Measurements from ENCODE around the gene VAC14. TPM values are rescaled to one million over a fixed set of nuclear protein-coding genes. Genes with fewer than 3 reads are reported as not detected.

VAC14 gene
- total and polyA plus RNA-seq, 8 donors, result 14.9 to 90.6 (median 39.3) TPM

DNA sequence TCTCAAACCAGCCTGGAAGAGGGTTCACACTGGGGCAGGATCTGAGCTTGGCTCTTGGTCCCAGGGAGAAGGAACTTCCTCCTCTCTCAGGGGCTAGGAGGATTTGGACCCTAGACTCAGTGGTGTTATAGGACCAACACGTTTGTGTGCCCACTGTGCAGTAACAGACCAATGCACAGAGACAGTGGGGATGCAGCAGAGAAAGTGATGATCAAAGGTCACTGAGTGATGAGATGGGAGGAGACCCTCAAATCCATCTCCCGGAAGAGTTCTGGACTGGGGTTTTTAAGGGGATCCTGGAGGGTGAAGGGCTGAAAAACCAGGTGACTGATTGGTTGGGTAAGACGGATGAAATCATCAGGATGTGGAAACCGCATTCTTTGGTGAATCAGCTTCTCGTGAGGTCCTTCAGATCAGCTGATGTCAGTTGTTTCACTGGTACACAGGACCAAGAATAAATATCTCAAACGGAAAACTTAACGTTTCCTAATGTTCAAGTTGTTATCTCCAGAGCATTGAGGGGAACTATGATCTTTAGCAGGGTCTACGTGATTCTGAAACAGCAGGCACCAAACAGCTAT, 3.3 kb upstream of the VAC14 start:
- H3K9me3 ChIP-seq, result peaks cover 0 to 12% (median 4%) of the 10 kb centered on the region in 4 donors
- 56 to 72% (median 65%) methylated on average over 8 of the region's 8 CpGs for WGBS, 5 donors
- intact Hi-C loops (cut with DNase I; ENCODE audit: low total_unique reads), result no loop called here
- H3K4me3 ChIP-seq, result no peak overlapping the region
- no peak overlapping the region for H3K27ac ChIP-seq
- H3K4me1 ChIP-seq, result peaks cover 11 to 22% (median 18%) of the 10 kb centered on the region in 4 donors
- no peak for DNase-seq
- H3K36me3 ChIP-seq, result no peaks in the 10 kb centered on the region
- peaks cover 0 to 24% (median 6%) of the 10 kb centered on the region in 3 donors for H3K27me3 ChIP-seq
- TF ChIP-seq, protein P1, sequence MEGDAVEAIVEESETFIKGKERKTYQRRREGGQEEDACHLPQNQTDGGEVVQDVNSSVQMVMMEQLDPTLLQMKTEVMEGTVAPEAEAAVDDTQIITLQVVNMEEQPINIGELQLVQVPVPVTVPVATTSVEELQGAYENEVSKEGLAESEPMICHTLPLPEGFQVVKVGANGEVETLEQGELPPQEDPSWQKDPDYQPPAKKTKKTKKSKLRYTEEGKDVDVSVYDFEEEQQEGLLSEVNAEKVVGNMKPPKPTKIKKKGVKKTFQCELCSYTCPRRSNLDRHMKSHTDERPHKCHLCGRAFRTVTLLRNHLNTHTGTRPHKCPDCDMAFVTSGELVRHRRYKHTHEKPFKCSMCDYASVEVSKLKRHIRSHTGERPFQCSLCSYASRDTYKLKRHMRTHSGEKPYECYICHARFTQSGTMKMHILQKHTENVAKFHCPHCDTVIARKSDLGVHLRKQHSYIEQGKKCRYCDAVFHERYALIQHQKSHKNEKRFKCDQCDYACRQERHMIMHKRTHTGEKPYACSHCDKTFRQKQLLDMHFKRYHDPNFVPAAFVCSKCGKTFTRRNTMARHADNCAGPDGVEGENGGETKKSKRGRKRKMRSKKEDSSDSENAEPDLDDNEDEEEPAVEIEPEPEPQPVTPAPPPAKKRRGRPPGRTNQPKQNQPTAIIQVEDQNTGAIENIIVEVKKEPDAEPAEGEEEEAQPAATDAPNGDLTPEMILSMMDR (IDR thresholded peaks at IDR 0.05), result no peak
- TF ChIP-seq EP300 (IDR thresholded peaks at IDR 0.05) (no peak), POLR2AphosphoS5 (IDR thresholded peaks at IDR 0.05) (no peak), POLR2A (IDR thresholded peaks at IDR 0.05) (no peak)

DNA sequence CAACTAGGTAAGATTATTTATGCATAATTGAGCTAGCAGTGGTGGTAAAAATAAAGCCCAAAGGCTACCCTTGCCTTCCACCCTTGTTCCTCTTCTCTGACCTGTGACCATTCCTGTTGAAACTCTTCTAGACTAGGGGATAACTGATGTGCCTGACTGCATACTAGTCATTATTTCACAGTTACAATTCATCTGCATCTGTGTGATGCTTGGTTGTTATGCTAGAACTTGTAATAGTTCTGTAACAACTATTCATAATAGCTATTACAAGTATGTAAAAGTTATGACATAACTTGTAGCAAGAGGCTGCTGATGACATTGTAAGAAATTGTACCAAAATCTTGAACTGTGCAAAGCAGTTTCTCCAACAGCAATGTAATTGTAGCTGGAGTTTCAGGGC, 2.4 kb upstream of the VAC14 start:
- no peak overlapping the region for H3K4me3 ChIP-seq
- H3K36me3 ChIP-seq, result peaks cover 0 to 4% (median 0%) of the 10 kb centered on the region in 4 donors
- H3K4me1 ChIP-seq, result peaks cover 13 to 31% (median 23%) of the 10 kb centered on the region in 4 donors
- TF ChIP-seq, protein P1 (IDR thresholded peaks at IDR 0.05), result no peak
- TF ChIP-seq EP300 (IDR thresholded peaks at IDR 0.05) (no peak), POLR2A (IDR thresholded peaks at IDR 0.05) (no peak)
- H3K27me3 ChIP-seq, result peaks cover 0 to 15% (median 6%) of the 10 kb centered on the region in 3 donors
- no peak overlapping the region for H3K27ac ChIP-seq
- DNase-seq, result no peak
- H3K9me3 ChIP-seq, result peaks cover 0 to 12% (median 4%) of the 10 kb centered on the region in 4 donors
- intact Hi-C loops (cut with DNase I; ENCODE audit: low total_unique reads), result no loop called here

DNA sequence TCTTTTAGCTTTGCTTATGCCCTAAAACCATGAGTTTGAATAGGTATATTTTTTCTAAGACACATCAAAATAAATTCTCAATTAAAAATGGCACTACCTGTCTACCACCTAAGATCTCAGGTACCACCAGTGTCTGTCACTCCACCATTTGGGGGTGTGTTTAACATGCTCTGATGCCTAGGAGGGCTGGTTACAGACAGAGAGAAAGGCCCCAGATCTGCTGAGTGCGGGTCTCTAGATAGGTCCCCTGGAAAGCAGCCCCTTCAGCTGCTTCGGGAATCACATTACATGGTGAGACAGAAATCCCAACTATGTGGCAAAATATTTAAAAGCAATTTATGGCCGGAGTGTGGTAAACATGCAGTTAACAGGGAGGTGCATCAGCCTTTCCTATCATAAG, 653 bp upstream of the VAC14 start:
- H3K27ac ChIP-seq, result no peak overlapping the region
- intact Hi-C loops (cut with DNase I; ENCODE audit: low total_unique reads), result no loop called here
- H3K4me1 ChIP-seq, result peaks cover 13 to 38% (median 25%) of the 10 kb centered on the region in 4 donors
- H3K4me3 ChIP-seq, result peak overlapping the region in 2 of 4 donors; percentile 94 to 97
- H3K27me3 ChIP-seq, result peaks cover 0 to 10% (median 0%) of the 10 kb centered on the region in 3 donors
- DNase-seq, result no peak
- TF ChIP-seq EP300 (IDR thresholded peaks at IDR 0.05) (no peak), POLR2AphosphoS5 (IDR thresholded peaks at IDR 0.05) (no peak), POLR2A (IDR thresholded peaks at IDR 0.05) (no peak)
- 68 to 84% (median 77%) methylated on average over 3 of the region's 3 CpGs for WGBS, 5 donors
- H3K36me3 ChIP-seq, result peaks cover 0 to 14% (median 2%) of the 10 kb centered on the region in 4 donors
- peaks cover 0 to 12% (median 4%) of the 10 kb centered on the region in 4 donors for H3K9me3 ChIP-seq

DNA sequence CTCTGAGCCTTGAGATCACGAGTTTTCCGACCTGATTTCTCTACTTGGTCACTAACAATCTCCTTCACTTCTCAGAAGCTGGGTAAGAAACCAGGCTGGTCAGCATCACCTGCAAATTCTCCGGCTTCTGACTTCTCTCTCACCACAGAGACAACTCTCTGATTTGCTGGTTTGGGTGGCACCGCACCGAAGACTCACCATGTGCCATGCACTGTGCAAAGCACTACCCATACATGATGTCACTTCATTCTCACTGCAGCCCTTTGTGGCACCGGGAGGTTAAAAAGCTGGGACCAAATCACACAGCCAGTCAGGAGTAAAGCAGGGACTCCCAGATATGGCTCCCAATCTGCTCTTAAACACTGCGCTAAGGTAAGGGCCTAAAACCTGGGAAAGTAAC, 647 bp downstream of the VAC14 start:
- Histone ChIP-seq H3K27ac (peak overlapping the region in 4 of 5 donors; percentile 66 to 83 (median 78)), H3K27me3 (peaks cover 0 to 4% (median 0%) of the 10 kb centered on the region in 3 donors), H3K4me3 (peak overlapping the region; percentile 94 to 97 (median 96)), H3K4me1 (peaks cover 13 to 38% (median 25%) of the 10 kb centered on the region in 4 donors), H3K36me3 (peaks cover 0 to 14% (median 2%) of the 10 kb centered on the region in 4 donors), H3K9me3 (peaks cover 0 to 12% (median 4%) of the 10 kb centered on the region in 4 donors)
- WGBS, 5 donors, result 7 to 18% (median 11%) methylated on average over 6 to 7 of the region's 7 CpGs
- DNase-seq, result no peak
- intact Hi-C loops (cut with DNase I; ENCODE audit: low total_unique reads), result no loop called here
- TF ChIP-seq POLR2AphosphoS5 (IDR thresholded peaks at IDR 0.05), result no peak

DNA sequence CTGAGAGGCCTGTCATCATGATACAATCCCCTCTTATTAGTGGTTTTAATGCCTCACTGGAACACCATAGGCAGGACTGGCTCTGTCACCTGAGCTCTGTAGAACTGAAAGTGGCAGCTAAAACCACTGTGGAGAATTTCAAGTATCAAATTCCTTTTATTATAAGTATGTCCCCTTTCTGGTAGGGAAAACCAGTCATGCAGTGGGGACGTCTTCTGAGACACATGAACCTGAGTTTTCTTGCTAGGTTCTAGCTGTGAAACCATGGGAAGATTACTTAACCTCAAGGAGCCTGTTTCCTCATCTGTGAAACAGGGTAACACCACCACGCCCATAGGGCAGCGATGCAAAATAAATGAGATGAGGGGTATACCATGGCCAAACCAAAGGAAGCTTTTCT, 4.7 kb downstream of the VAC14 start:
- DNase-seq, result no peak
- H3K27ac ChIP-seq, result no peak overlapping the region
- H3K36me3 ChIP-seq, result peaks cover 0 to 18% (median 2%) of the 10 kb centered on the region in 4 donors
- no peaks in the 10 kb centered on the region for H3K27me3 ChIP-seq
- intact Hi-C loops (cut with DNase I; ENCODE audit: low total_unique reads), result no loop called here
- WGBS, 5 donors, result 78 to 90% (median 87%) methylated on average over 3 of the region's 3 CpGs
- H3K4me1 ChIP-seq, result peaks cover 13 to 49% (median 24%) of the 10 kb centered on the region in 4 donors
- H3K9me3 ChIP-seq, result no peaks in the 10 kb centered on the region
- no peak overlapping the region for H3K4me3 ChIP-seq
- TF ChIP-seq, protein P1 (IDR thresholded peaks at IDR 0.05), result no peak
- TF ChIP-seq POLR2A (IDR thresholded peaks at IDR 0.05), result no peak
- TF ChIP-seq EP300 (IDR thresholded peaks at IDR 0.05), result no peak
- TF ChIP-seq POLR2AphosphoS5 (IDR thresholded peaks at IDR 0.05), result no peak

Data from stomach (tissue), 9 donors.